GM12875 (cell line): ENCODE data around the gene GLRX3.

Experiments
- H3K4me3 ChIP-seq: one replicate; pipeline ENCODE4 v1.5.1; 2011; ENCODE audit warnings: low read depth, low read length, control low read depth
- TF ChIP-seq, protein P1 (sequence below): IDR thresholded peaks from 2 replicates; pipeline ENCODE4 v1.5.1; 2011; ENCODE audit warnings: low read depth, mild to moderate bottlenecking, control low read depth, inconsistent platforms, low read length, moderate library complexity, borderline replicate concordance; ENCODE audit not compliant: insufficient read depth

Gene GLRX3

DNA sequence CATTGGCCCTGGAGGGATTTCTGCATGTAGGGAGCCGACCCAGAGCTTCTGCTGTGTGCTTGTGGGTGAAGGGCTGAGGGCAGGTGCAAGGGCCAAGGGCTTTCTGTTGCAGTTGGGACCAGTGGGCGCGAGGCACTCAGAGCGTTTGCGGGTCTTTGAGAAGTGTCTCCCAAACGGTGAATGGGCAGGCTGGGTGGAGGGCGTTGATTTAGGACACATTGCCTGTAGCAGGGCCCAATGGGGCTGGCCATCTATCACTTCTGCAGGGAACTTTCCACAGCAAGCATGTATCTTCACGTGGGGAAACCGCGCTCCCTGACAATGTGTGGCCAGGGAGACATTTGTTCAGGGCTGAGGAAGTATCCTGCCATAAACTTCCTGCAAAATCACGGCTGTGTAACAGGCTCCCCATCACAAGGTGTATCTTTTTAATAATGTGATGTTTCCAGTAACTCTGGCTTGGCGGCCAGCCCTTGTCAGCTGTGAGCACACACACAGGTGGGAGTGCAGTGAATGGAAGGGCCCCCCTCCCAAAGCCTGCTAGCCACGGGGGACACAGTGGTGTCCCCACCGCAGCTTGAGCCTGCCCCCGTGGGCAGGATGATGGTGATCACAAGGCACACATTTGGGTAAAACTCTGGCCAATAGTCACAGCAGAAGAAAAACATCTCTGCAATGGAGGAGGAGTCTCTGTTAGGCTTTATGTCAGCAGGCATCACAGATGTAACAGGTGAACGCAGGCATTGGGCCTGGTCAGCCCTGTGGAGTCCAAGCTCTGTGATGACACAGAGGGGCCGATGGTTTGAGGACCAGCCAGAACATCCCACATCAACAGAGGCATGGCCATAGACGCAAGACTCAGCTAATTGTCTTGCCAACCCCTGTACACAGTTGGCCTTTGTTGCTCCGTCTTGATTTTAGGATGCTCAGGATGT lies 84.3 kb downstream of the GLRX3 start:
- TF ChIP-seq, protein P1, sequence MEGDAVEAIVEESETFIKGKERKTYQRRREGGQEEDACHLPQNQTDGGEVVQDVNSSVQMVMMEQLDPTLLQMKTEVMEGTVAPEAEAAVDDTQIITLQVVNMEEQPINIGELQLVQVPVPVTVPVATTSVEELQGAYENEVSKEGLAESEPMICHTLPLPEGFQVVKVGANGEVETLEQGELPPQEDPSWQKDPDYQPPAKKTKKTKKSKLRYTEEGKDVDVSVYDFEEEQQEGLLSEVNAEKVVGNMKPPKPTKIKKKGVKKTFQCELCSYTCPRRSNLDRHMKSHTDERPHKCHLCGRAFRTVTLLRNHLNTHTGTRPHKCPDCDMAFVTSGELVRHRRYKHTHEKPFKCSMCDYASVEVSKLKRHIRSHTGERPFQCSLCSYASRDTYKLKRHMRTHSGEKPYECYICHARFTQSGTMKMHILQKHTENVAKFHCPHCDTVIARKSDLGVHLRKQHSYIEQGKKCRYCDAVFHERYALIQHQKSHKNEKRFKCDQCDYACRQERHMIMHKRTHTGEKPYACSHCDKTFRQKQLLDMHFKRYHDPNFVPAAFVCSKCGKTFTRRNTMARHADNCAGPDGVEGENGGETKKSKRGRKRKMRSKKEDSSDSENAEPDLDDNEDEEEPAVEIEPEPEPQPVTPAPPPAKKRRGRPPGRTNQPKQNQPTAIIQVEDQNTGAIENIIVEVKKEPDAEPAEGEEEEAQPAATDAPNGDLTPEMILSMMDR, result no peak
- no peak overlapping the region for H3K4me3 ChIP-seq

DNA sequence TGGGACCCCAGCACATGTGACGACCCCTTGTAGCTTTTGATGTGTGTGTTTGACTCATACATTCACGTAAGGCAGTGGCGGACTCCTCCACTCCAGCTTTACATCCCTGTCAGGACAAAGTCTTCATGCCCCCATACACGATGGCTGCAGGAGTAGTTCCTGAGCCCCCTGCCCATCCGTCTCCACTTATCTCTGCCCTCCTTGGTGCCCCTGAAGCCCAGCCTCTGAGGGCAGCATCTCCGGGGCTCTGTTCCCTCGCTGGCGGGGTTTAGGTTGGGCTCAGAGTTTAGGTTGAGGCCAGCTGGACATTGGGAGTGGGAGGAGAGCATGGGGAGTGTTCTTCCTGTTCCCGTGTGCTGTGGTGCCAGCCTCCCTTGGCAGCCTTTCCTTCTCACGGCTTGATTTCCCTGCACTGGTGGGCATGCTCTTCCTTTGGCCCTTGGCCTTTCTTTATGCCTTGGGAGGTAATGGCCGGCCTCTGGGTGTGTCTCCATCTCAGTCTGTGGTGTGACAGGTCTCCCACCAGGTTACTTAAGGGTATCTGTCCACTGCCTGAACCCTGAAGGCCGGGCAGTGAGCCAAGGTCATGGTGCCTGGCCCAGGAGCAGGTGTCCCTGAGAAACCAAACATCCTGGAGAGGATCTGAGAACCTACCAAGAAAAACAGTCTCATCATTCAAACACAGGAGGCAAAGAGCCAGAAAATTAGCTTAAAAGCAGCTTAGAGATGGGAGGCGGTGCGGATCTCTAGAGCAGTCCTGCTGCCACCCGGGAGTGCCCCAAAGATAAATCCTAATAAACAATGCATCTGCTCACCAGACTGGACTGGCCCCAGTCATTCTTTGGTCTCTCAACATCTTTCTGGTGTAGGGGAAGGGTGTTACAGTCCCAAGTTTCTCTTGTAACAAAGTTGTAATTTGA lies 85.5 kb downstream of the GLRX3 start:
- TF ChIP-seq, protein P1, result no peak
- H3K4me3 ChIP-seq, result no peak overlapping the region

DNA sequence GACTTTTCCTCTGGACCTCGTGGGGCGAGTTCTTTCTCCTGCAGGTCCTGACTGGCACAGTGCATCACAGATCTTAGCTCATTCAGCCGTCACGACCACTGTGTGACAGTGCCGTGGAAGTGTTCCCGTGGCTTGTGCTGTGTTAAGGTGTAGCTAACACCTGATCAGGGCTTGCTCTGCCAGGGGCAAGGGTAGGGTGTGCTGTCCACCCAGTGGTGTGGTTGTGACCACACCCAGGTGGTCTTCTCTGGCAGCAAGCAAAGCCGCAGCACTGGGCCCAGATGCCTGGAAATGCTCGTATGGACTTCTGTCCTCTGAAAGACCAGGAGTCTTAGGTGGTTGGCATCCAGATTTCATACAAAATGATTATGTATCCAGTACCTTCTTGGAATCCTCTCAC lies 86.2 kb downstream of the GLRX3 start:
- no peak overlapping the region for H3K4me3 ChIP-seq
- TF ChIP-seq, protein P1, result no peak

DNA sequence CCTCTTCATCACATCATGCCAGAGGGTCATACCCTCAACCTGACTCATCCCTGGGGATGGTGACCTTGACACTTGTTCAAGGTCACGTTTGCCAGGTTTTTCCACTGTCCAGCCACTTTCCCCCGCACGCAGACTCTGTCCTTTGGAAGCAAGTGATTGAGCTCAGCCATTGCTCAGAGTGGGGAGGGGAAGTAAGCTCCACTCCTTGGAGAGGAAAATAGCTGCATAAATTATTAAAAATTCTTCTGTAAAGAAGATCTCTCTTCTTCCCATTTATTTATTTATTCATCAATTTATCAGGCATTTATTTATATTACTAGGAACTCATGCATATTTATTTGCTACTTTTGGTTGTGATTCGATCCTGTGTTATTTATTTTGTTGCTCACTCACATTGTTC lies 88.0 kb downstream of the GLRX3 start:
- no peak overlapping the region for H3K4me3 ChIP-seq
- TF ChIP-seq, protein P1, result no peak

DNA sequence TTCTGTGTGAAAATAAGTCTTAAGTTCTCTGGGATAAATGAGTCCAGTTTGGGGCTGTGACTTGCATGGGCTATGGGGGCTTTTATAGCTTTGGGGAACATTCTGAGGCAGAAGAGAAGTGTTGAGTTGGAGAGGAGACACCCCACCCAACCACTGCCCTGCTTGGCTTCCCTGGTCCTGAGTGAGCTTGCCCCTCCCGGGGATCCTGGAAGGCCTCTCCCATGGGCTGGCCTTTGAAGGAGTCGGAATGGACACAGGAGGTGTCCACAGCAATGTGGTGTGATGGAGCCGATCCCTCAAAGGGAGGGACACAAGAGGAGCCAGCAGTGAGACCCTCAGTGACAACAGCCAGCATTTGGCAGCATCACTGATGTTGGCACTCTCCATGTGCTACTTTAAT lies 89.8 kb downstream of the GLRX3 start:
- H3K4me3 ChIP-seq, result no peak overlapping the region
- TF ChIP-seq, protein P1, result no peak

DNA sequence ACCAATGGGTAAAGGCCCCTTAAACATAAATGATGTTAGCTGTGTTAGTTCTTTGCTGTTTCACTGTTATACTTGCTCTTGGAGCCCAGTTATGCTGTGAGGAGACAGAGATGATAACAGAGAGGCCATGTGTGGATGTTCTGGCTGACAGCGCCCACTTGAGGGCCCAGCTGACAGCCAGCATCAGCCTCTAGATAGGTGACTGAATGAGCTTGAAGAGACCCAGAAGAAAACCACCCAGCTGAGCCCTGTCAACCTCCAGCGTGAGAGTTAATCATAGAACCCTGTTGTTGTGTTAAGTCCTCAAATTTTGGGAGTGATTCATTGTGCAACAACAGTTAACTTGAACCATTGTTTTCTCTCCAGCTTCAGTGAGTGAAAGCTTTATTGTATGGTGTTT lies 91.7 kb downstream of the GLRX3 start:
- TF ChIP-seq, protein P1, result no peak
- H3K4me3 ChIP-seq, result no peak overlapping the region
